GM19467 (cell line): ENCODE data around the gene GPRC5B.

ENCODE experiments used
- ATAC-seq: cut with Tn5 transposase; IDR thresholded peaks from one replicate; pipeline ENCODE4 v1.9.1; 2021; ENCODE audit warnings: mild to moderate bottlenecking, moderate library complexity; ENCODE audit not compliant: unreplicated experiment

The GPRC5B gene

GRCh38 chr16:19898924-19899604 lies 14.4 kb upstream of the GPRC5B start:
- ATAC-seq: no peak

- no peak for ATAC-seq
Observed at GRCh38 chr16:19898166-19898565, 13.5 kb upstream of the GPRC5B start.

GRCh38 chr16:19896951-19897350 lies 12.3 kb upstream of the GPRC5B start:
- ATAC-seq: no peak

GRCh38 chr16:19894586-19894985 lies 9.9 kb upstream of the GPRC5B start:
- no peak for ATAC-seq

- ATAC-seq: no peak
Observed at GRCh38 chr16:19892902-19893301, 8.3 kb upstream of the GPRC5B start.

- ATAC-seq: no peak
Observed at GRCh38 chr16:19890901-19891300, 6.3 kb upstream of the GPRC5B start.

GRCh38 chr16:19888834-19889233 lies 4.2 kb upstream of the GPRC5B start:
- no peak for ATAC-seq

GRCh38 chr16:19886073-19886941 lies 1.7 kb upstream of the GPRC5B start:
- ATAC-seq: peak; percentile 56

- ATAC-seq: no peak
Observed at GRCh38 chr16:19885451-19886072, 914 bp upstream of the GPRC5B start.

GRCh38 chr16:19883966-19884485 lies 622 bp downstream of the GPRC5B start:
- no peak for ATAC-seq

GRCh38 chr16:19883296-19883965 lies 1.2 kb downstream of the GPRC5B start:
- no peak for ATAC-seq

- ATAC-seq: no peak
Observed at GRCh38 chr16:19882646-19883045, 2.0 kb downstream of the GPRC5B start.

GRCh38 chr16:19882186-19882585 lies 2.5 kb downstream of the GPRC5B start:
- no peak for ATAC-seq

GRCh38 chr16:19881783-19882182 lies 2.9 kb downstream of the GPRC5B start:
- ATAC-seq: no peak

GRCh38 chr16:19881028-19881427 lies 3.6 kb downstream of the GPRC5B start:
- ATAC-seq: no peak

GRCh38 chr16:19879241-19879792 lies 5.3 kb downstream of the GPRC5B start:
- ATAC-seq: no peak

GRCh38 chr16:19878757-19879156 lies 5.9 kb downstream of the GPRC5B start:
- no peak for ATAC-seq

- ATAC-seq: no peak
Observed at GRCh38 chr16:19876501-19877059, 8.1 kb downstream of the GPRC5B start.

- ATAC-seq: no peak
Observed at GRCh38 chr16:19875900-19876299, 8.7 kb downstream of the GPRC5B start.

GRCh38 chr16:19874851-19875546 lies 9.6 kb downstream of the GPRC5B start:
- ATAC-seq: no peak
